ENCODE data around the gene MICALL2.
A peak's percentile ranks its signal among the peaks of the same experiment; 100 is the strongest.

The MICALL2 gene

GRCh38 chr7:1458683-1459511 lies at the start of gene MICALL2:
TSS of gene MICALL2 (minus strand) at chr7:1459470. CDS start at chr7:1459326, 144 bp downstream.
- peak; percentile 54 for DNase-seq

GRCh38 chr7:1508277-1508758 lies 49.0 kb upstream of the MICALL2 start:
- DNase-seq = no peak

- DNase-seq = peak; percentile 29
These were observed 46.7 kb upstream of the MICALL2 start for GRCh38 chr7:1505731-1506550.

- DNase-seq = peak; percentile 95
These were observed 44.8 kb upstream of the MICALL2 start, which contains the start of gene INTS1 for GRCh38 chr7:1503816-1504775. TSS of gene INTS1 (minus strand) at chr7:1504389. CDS start at chr7:1503960, 429 bp downstream.

GRCh38 chr7:1503390-1503789 lies 44.1 kb upstream of the MICALL2 start:
- DNase-seq = no peak

- no peak for DNase-seq
These were observed 43.6 kb upstream of the MICALL2 start for GRCh38 chr7:1502845-1503244.

- DNase-seq = no peak
These were observed 42.4 kb upstream of the MICALL2 start for GRCh38 chr7:1501487-1502270.

GRCh38 chr7:1500064-1500807 lies 41.0 kb upstream of the MICALL2 start:
- DNase-seq = no peak

- DNase-seq = no peak
These were observed 40.2 kb upstream of the MICALL2 start for GRCh38 chr7:1499367-1500029.

GRCh38 chr7:1498370-1499305 lies 39.4 kb upstream of the MICALL2 start:
- no peak for DNase-seq

GRCh38 chr7:1497293-1497927 lies 38.1 kb upstream of the MICALL2 start:
- no peak for DNase-seq

- DNase-seq = no peak
These were observed 37.4 kb upstream of the MICALL2 start for GRCh38 chr7:1496531-1497292.

GRCh38 chr7:1495564-1496242 lies 36.4 kb upstream of the MICALL2 start:
- no peak for DNase-seq

- no peak for DNase-seq
These were observed 35.7 kb upstream of the MICALL2 start for GRCh38 chr7:1494866-1495563.

- no peak for DNase-seq
These were observed 35.2 kb upstream of the MICALL2 start for GRCh38 chr7:1494447-1494846.

GRCh38 chr7:1493571-1493970 lies 34.3 kb upstream of the MICALL2 start:
- DNase-seq = no peak

- DNase-seq = no peak
These were observed 33.9 kb upstream of the MICALL2 start for GRCh38 chr7:1493129-1493528.

Data from eye (tissue), 1 donor.